ENCODE results near the gene IDUA. TPM values are rescaled to one million over a fixed set of nuclear protein-coding genes. Genes with fewer than 3 reads are reported as not detected.
"Not testable (repeated sequence)": the region's sequence is repeated elsewhere in the genome, so short reads cannot be mapped to it uniquely, and the experiment has no call there.

IDUA gene
- total and polyA plus RNA-seq, 10 of the 15 experiments (the other 5 are each of a cell fraction or from before 2014, with no cell fraction given): 0.05 to 7.6 (median 1.4) TPM; not detected in 1

GRCh38 chr4:997375-998071 lies 10.7 kb downstream of the IDUA start:
- no peaks in the 10 kb centered on the region for H4K20me1 ChIP-seq (ENCODE audit: control insufficient read depth, insufficient read depth)
- DNase-seq (ENCODE audit: low read depth, low spot score) (no peak), FAIRE-seq (no peak), ATAC-seq (no peak)
- RAD21 ChIA-PET (ENCODE audit: unreplicated experiment): no interaction called here
- no peaks in the 10 kb centered on the region for H3K36me3 ChIP-seq (ENCODE audit: control insufficient read depth in 2 of 2, insufficient read depth in 2 of 2, low read length in 1 of 2)
- H3K4me3 ChIP-seq: no peak overlapping the region
- no TSS peak for BruUV-seq (replicated peaks)
- H3K27ac ChIP-seq (ENCODE audit: control insufficient read depth, insufficient read depth): no peak overlapping the region
- 4% methylated on average over 20 of the region's 68 CpGs for WGBS (ENCODE audit: insufficient coverage, insufficient replicate concordance, low lambda C conversion rate, missing lambda C conversion rate)
- H3K4me1 ChIP-seq (ENCODE audit: control insufficient read depth, insufficient read depth, low read length): no peaks in the 10 kb centered on the region
- SMC1A ChIA-PET (ENCODE audit: uncharacterized antibody, unreplicated experiment): no interaction called here
- H3K4me2 ChIP-seq (ENCODE audit: control insufficient read depth, insufficient read depth): no peak overlapping the region
- peaks cover 2 to 3% of the 10 kb centered on the region in 2 experiments for H3K27me3 ChIP-seq (replicated peaks in 1 of 2; ENCODE audit: control insufficient read depth in 2 of 2, insufficient read depth in 2 of 2, low read length in 1 of 2)
- CTCF ChIA-PET: no interaction called here
- TF ChIP-seq ZNF207 (IDR thresholded peaks at IDR 0.05; ENCODE audit: borderline replicate concordance) (no peak), CHD1 (IDR thresholded peaks at IDR 0.05; ENCODE audit: low read depth, low read length) (no peak)
- no peak overlapping the region for H2AFZ ChIP-seq (ENCODE audit: control insufficient read depth, low read depth, low read length)
- in situ Hi-C loops (cut with MboI): no loop called here
- POLR2A ChIA-PET: no interaction called here
- no peak overlapping the region for H3K9ac ChIP-seq (ENCODE audit: control insufficient read depth, insufficient read depth, low read length)
- no peaks in the 10 kb centered on the region for H3K79me2 ChIP-seq (ENCODE audit: control insufficient read depth, insufficient read depth, low read length)
- intact Hi-C loops (cut with micrococcal nuclease; ENCODE audit: unreplicated experiment): no loop called here
- no peaks in the 10 kb centered on the region for H3K9me3 ChIP-seq (replicated peaks; ENCODE audit: control insufficient read depth, insufficient read depth, low read length)

DNA sequence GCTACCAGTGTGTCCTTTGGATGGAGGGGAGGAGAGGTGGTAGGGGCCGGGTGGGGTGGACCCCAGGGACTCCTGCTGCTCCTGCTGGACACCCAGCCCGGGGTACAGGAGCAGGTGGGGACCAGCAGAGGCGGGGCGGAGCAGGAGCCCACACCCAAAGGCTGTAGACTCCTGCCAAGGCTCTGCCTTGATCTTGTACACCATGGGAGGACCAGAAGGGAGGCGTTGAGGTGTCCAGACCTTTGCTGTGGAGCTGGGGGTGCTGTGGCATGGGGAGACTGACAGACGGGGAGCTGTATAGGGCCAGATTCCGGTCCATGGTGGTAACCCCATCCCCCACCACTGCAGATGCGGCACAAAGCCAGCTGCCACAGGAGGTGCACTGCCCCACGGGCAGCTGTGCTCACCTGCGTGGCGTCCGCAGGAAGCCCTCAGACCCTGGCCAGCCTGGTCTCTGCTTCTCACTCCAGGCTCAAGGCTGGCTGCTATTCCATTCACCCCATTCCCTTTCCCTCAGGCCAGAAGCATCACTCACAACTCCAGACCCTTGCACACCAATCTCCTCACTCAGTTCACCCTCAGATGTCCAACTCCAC lies 11.3 kb downstream of the IDUA start:
- BruUV-seq (replicated peaks): no TSS peak

DNA sequence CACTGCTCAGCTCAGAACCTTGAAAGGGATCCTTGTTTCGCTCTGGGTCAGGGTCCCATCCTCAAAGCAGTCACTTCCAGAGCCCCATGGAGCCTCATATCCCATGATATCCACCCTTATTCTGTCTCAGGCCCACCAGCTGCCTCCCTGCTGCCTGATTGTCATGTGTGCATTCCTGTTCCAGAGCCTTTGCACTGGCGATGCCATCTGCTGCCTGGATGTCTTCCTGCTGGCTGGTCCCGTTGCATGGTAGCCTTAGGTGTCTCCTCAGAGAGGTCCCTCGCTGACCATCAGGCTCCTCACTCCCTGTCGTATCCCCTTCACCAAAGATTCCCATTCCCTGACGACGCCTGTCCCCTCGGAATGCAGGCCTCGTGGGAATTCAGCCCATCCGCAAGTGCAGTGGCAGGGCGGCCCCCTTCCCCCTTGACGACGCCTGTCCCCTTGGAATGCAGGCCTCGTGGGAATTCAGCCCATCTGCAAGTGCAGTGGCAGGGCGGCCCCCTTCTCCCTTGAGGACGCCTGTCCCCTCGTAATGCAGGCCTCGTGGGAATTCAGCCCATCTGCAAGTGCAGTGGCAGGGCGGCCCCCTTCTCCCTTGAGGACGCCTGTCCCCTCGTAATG lies 12.5 kb downstream of the IDUA start:
- H3K4me3 ChIP-seq; ATAC-seq; H3K27me3 ChIP-seq (replicated peaks in 1 of 2; ENCODE audit: control insufficient read depth in 2 of 2, insufficient read depth in 2 of 2, low read length in 1 of 2); H3K36me3 ChIP-seq (ENCODE audit: control insufficient read depth in 2 of 2, insufficient read depth in 2 of 2, low read length in 1 of 2); H3K9me3 ChIP-seq (replicated peaks; ENCODE audit: control insufficient read depth, insufficient read depth, low read length); SMC1A ChIA-PET (ENCODE audit: uncharacterized antibody, unreplicated experiment); H3K9ac ChIP-seq (ENCODE audit: control insufficient read depth, insufficient read depth, low read length); H2AFZ ChIP-seq (ENCODE audit: control insufficient read depth, low read depth, low read length); BruUV-seq (replicated peaks); H3K4me2 ChIP-seq (ENCODE audit: control insufficient read depth, insufficient read depth); RAD21 ChIA-PET (ENCODE audit: unreplicated experiment); H3K27ac ChIP-seq (ENCODE audit: control insufficient read depth, insufficient read depth); POLR2A ChIA-PET; intact Hi-C loops (cut with micrococcal nuclease; ENCODE audit: unreplicated experiment); H3K4me1 ChIP-seq (ENCODE audit: control insufficient read depth, insufficient read depth, low read length); H4K20me1 ChIP-seq (ENCODE audit: control insufficient read depth, insufficient read depth); DNase-seq (ENCODE audit: low read depth, low spot score); FAIRE-seq; H3K79me2 ChIP-seq (ENCODE audit: control insufficient read depth, insufficient read depth, low read length); in situ Hi-C loops (cut with MboI); CTCF ChIA-PET: not testable (repeated sequence)
- WGBS (ENCODE audit: insufficient coverage, insufficient replicate concordance, low lambda C conversion rate, missing lambda C conversion rate): 12% methylated on average over 14 of the region's 21 CpGs

More for the DNA sequence above, 11.3 kb downstream of the IDUA start:
- no peaks in the 10 kb centered on the region for H3K4me1 ChIP-seq (ENCODE audit: control insufficient read depth, insufficient read depth, low read length)
- ChIA-PET RAD21 (ENCODE audit: unreplicated experiment) (no interaction called here), SMC1A (ENCODE audit: uncharacterized antibody, unreplicated experiment) (no interaction called here), POLR2A (no interaction called here), CTCF (no interaction called here)
- no peak overlapping the region for H3K4me3 ChIP-seq
- H3K9ac ChIP-seq (ENCODE audit: control insufficient read depth, insufficient read depth, low read length): no peak overlapping the region
- no peaks in the 10 kb centered on the region for H4K20me1 ChIP-seq (ENCODE audit: control insufficient read depth, insufficient read depth)
- 20% methylated on average over 12 of the region's 12 CpGs for WGBS (ENCODE audit: insufficient coverage, insufficient replicate concordance, low lambda C conversion rate, missing lambda C conversion rate)
- H3K79me2 ChIP-seq (ENCODE audit: control insufficient read depth, insufficient read depth, low read length): no peaks in the 10 kb centered on the region
- no peak for TF ChIP-seq CREM (IDR thresholded peaks at IDR 0.05; ENCODE audit: low read depth)
- TF ChIP-seq BRCA1 (IDR thresholded peaks at IDR 0.05; ENCODE audit: low read depth, low read length): no peak
- no peak for TF ChIP-seq ZNF207 (IDR thresholded peaks at IDR 0.05; ENCODE audit: borderline replicate concordance)
- no peak for TF ChIP-seq BACH1 (IDR thresholded peaks at IDR 0.05; ENCODE audit: borderline replicate concordance)
- TF ChIP-seq SMAD1 (IDR thresholded peaks at IDR 0.05; ENCODE audit: low read depth, partially characterized antibody): no peak
- no peak for TF ChIP-seq MTA3 (IDR thresholded peaks at IDR 0.05; ENCODE audit: borderline replicate concordance, low read length)
- no peak for TF ChIP-seq SREBF1 (IDR thresholded peaks at IDR 0.05; ENCODE audit: low read length)
- in situ Hi-C loops (cut with MboI): no loop called here
- no peak overlapping the region for H3K4me2 ChIP-seq (ENCODE audit: control insufficient read depth, insufficient read depth)
- intact Hi-C loops (cut with micrococcal nuclease; ENCODE audit: unreplicated experiment): no loop called here
- no peak for FAIRE-seq
- no peaks in the 10 kb centered on the region for H3K36me3 ChIP-seq (ENCODE audit: control insufficient read depth in 2 of 2, insufficient read depth in 2 of 2, low read length in 1 of 2)
- H3K27me3 ChIP-seq (replicated peaks in 1 of 2; ENCODE audit: control insufficient read depth in 2 of 2, insufficient read depth in 2 of 2, low read length in 1 of 2): peaks cover 2 to 3% of the 10 kb centered on the region in 2 experiments
- no peak for DNase-seq (ENCODE audit: low read depth, low spot score)
- no peak overlapping the region for H2AFZ ChIP-seq (ENCODE audit: control insufficient read depth, low read depth, low read length)
- no peak overlapping the region for H3K27ac ChIP-seq (ENCODE audit: control insufficient read depth, insufficient read depth)
- peak; percentile 11; the same call in 1 of the 3 replicates for ATAC-seq
- no peaks in the 10 kb centered on the region for H3K9me3 ChIP-seq (replicated peaks; ENCODE audit: control insufficient read depth, insufficient read depth, low read length)

Measured in GM12878 (cell line).